K562 (cell line): ENCODE measurements around the gene NPVF. TPM values are rescaled to one million over a fixed set of nuclear protein-coding genes. Genes with fewer than 3 reads are reported as not detected.

Experiments used
- ATAC-seq: fragments of 200-7000 bp; cut with Tn5 transposase; 3 replicates; pipeline ENCODE4 v1.9.1; 2020; ENCODE audit warnings: moderate library complexity
- BruUV-seq: library from RNA; stranded (reverse); fragments of 400-500 nt; replicated peaks from 2 replicates; lab custom pipeline; 2021; lab: Mats Ljungman, UMichigan
- CTCF ChIA-PET: fragments of 300-600 bp; formaldehyde crosslinking; extraction: SDS; loops from one replicate; lab custom pipeline; 2021; ENCODE audit warnings: low intra/inter-chr PET ratio; lab: Yijun Ruan, JAX
- POLR2A ChIA-PET: fragments of 300-600, 350-650 bp; sonication (Branson Sonifier 250); formaldehyde crosslinking; extraction: SDS; loops from one replicate; lab custom pipeline; 2021; ENCODE audit warnings: antibody characterized with exemption, inconsistent platforms; lab: Yijun Ruan, JAX
- DNase-seq, 4 experiments: peaks; one replicate each; pipeline versions ENCODE4 v3.0.0 to v3.0.0-alpha.2; 2011 to 2018; ENCODE audit warnings: low spot score in 3 of 4, mixed read lengths in 3 of 4; ENCODE audit errors: extremely low read depth in 1 of 4
- FAIRE-seq: peaks from 2 replicates; lab custom pipeline; 2011; peaks lifted over from hg19 to GRCh38; lab: Jason Lieb, UNC
- H2AFZ ChIP-seq: 2 replicates; pipeline ENCODE4 v1.6.0; 2011; ENCODE audit warnings: low read depth, low read length, control low read depth, inconsistent platforms
- H3K27ac ChIP-seq: fragments of 200-600 bp; 3 replicates; pipeline ENCODE4 v1.8.0; 2011; ENCODE audit warnings: low read depth, mild to moderate bottlenecking, control low read depth, inconsistent platforms, low read length, moderate library complexity, mixed read lengths; ENCODE audit errors: extremely low read depth
- H3K27me3 ChIP-seq, 2 experiments: fragments of 300-600 bp in 1 of 2; 2 replicates in 1 of 2; 3 replicates in 1 of 2; pipeline versions ENCODE4 v1.6.0 to v1.8.0; 2011; ENCODE audit warnings: inconsistent platforms in 2 of 2, low read length in 2 of 2, mild to moderate bottlenecking in 1 of 2, mixed read lengths in 1 of 2, moderate library complexity in 1 of 2; ENCODE audit not compliant: control insufficient read depth in 2 of 2, insufficient read depth in 2 of 2
- H3K36me3 ChIP-seq: fragments of 300-600 bp; 3 replicates; pipeline ENCODE4 v1.8.0; 2011; ENCODE audit warnings: mild to moderate bottlenecking, low read length, inconsistent platforms; ENCODE audit not compliant: control insufficient read depth, insufficient read depth
- H3K4me1 ChIP-seq, 2 experiments: fragments of 200-600 bp in 1 of 2; replicated peaks in 1 of 2; 2 replicates in 1 of 2; 3 replicates in 1 of 2; pipeline versions ENCODE4 v1.5.1 to v1.8.0; 2011; ENCODE audit warnings: inconsistent platforms in 2 of 2, low read length in 2 of 2, mild to moderate bottlenecking in 1 of 2, mixed read lengths in 1 of 2, moderate library complexity in 1 of 2; ENCODE audit not compliant: control insufficient read depth in 2 of 2, insufficient read depth in 2 of 2
- H3K4me2 ChIP-seq: 2 replicates; pipeline ENCODE4 v1.6.1; 2011; ENCODE audit warnings: low read length, control low read depth, inconsistent platforms, mixed read lengths; ENCODE audit not compliant: insufficient read depth
- H3K4me3 ChIP-seq: fragments of 200-600 bp; sonication (generic), shearing (Covaris generic); 2 replicates; pipeline ENCODE4 v1.5.1; 2016; ENCODE audit warnings: control low read depth, inconsistent platforms
- H3K79me2 ChIP-seq: fragments of 200-600 bp; 3 replicates; pipeline ENCODE4 v1.8.0; 2011; ENCODE audit warnings: low read length, inconsistent platforms; ENCODE audit not compliant: control insufficient read depth, insufficient read depth
- H3K9ac ChIP-seq, 2 experiments: 2 replicates each; pipeline versions ENCODE4 v1.6.0 to v1.6.1; 2011; ENCODE audit warnings: low read depth in 2 of 2, low read length in 2 of 2, control low read depth in 1 of 2, inconsistent platforms in 1 of 2, mild to moderate bottlenecking in 1 of 2, mixed read lengths in 1 of 2; ENCODE audit not compliant: insufficient read depth in 1 of 2
- H3K9me1 ChIP-seq: one replicate; pipeline ENCODE4 v1.6.0; 2011; ENCODE audit warnings: inconsistent platforms, mild to moderate bottlenecking, low read length, moderate library complexity; ENCODE audit not compliant: control insufficient read depth, insufficient read depth
- H3K9me3 ChIP-seq: replicated peaks from 2 replicates; pipeline ENCODE4 v1.5.1; 2011; ENCODE audit warnings: low read depth, low read length, inconsistent platforms; ENCODE audit not compliant: control insufficient read depth, insufficient read depth
- H4K20me1 ChIP-seq: replicated peaks from 2 replicates; pipeline ENCODE4 v1.6.1; 2011; ENCODE audit warnings: low read length, inconsistent platforms, mixed read lengths; ENCODE audit not compliant: control insufficient read depth, insufficient read depth
- BRD9 ChIP-seq: fragments of 450-650 bp; IDR thresholded peaks from 2 replicates; pipeline ENCODE4 v1.6.1; 2018; ENCODE audit warnings: low read depth; ENCODE audit not compliant: partially characterized antibody
- CREB5 ChIP-seq: fragments of 250-450 bp; sonication (Bioruptor Pico); IDR thresholded peaks from 2 replicates; pipeline ENCODE4 v1.5.0; 2020; ENCODE audit warnings: mild to moderate bottlenecking
- CSDE1 ChIP-seq, 2 experiments: fragments of 450-650 bp; IDR thresholded peaks; 2 replicates each; pipeline ENCODE4 v1.6.1; 2016; ENCODE audit warnings: mild to moderate bottlenecking in 1 of 2
- DNMT1 ChIP-seq: fragments of 450-650 bp; IDR thresholded peaks from 2 replicates; pipeline ENCODE4 v1.6.1; 2016; ENCODE audit warnings: antibody characterized with exemption, mild to moderate bottlenecking
- E2F1 ChIP-seq: sonication (generic); formaldehyde crosslinking; IDR thresholded peaks from 2 replicates; pipeline ENCODE4 v1.8.1; 2023; ENCODE audit warnings: mild to moderate bottlenecking, missing genetic modification reagents, moderate library complexity
- E4F1 ChIP-seq: fragments of 250-450 bp; sonication (Bioruptor Pico); IDR thresholded peaks from 2 replicates; pipeline ENCODE4 v1.5.0; 2021; ENCODE audit warnings: mild to moderate bottlenecking, borderline replicate concordance
- FOXA1 ChIP-seq: fragments of 450-650 bp; IDR thresholded peaks from 2 replicates; pipeline ENCODE4 v1.6.1; 2016; ENCODE audit warnings: mild to moderate bottlenecking, borderline replicate concordance
- HDAC2 ChIP-seq: fragments of 450-650 bp; IDR thresholded peaks from 2 replicates; pipeline ENCODE4 v1.6.1; 2016; ENCODE audit warnings: mild to moderate bottlenecking
- KAT8 ChIP-seq: fragments of 450-650 bp; IDR thresholded peaks from 2 replicates; pipeline ENCODE4 v1.6.1; 2016; ENCODE audit warnings: low read depth, mild to moderate bottlenecking
- RNF219 ChIP-seq: fragments of 250-450 bp; sonication (Bioruptor Pico); IDR thresholded peaks from 2 replicates; pipeline ENCODE4 v1.5.0; 2022; ENCODE audit warnings: mild to moderate bottlenecking
- SP1 ChIP-seq: sonication (generic); formaldehyde crosslinking; IDR thresholded peaks from 2 replicates; pipeline ENCODE4 v1.8.1; 2022; ENCODE audit warnings: mild to moderate bottlenecking, missing genetic modification reagents
- YY1 ChIP-seq, 3 experiments: IDR thresholded peaks; 2 replicates each; pipeline ENCODE4 v1.6.1; 2011; ENCODE audit warnings: low read length in 2 of 3, mild to moderate bottlenecking in 2 of 3, moderate library complexity in 2 of 3, borderline replicate concordance in 1 of 3, control low read depth in 1 of 3, low read depth in 1 of 3; ENCODE audit not compliant: insufficient read depth in 3 of 3, insufficient replicate concordance in 2 of 3, control insufficient read depth in 1 of 3, insufficient read length in 1 of 3; ENCODE audit errors: extremely low read depth in 1 of 3
- ZNF764 ChIP-seq: fragments of 250-450 bp; sonication (Bioruptor Pico); IDR thresholded peaks from 2 replicates; pipeline ENCODE4 v1.4.0; 2020; ENCODE audit warnings: low read depth, mild to moderate bottlenecking, moderate library complexity
- WGBS: fragments of 100-300 bp; shearing (Covaris generic); methylation state at CpG from one replicate; pipeline ENCODE4 v1.1.6; 2016; ENCODE audit warnings: low coverage, mixed read lengths; ENCODE audit not compliant: insufficient coverage; ENCODE audit errors: missing lambda C conversion rate; 5-methylcytosine and 5-hydroxymethylcytosine counted together
- in situ Hi-C: fragments of 300-500 bp; cut with MboI; formaldehyde crosslinking; loops from 4 replicates; pipeline ENCODE4 v1.15.0; 2018; ENCODE audit warnings: inconsistent platforms, mixed read lengths
- intact Hi-C: fragments of 100-400 bp; cut with micrococcal nuclease; formaldehyde crosslinking; loops from 2 replicates; pipeline ENCODE4 v1.14.2; 2022
- polyA plus RNA-seq, 8 experiments: library from polyadenylated mRNA; depleted of rRNA in 4 of 8; stranded (reverse) in 5 of 8; unstranded in 3 of 8; fragments of >200 nt; fragmentation: Nextera tagmentation in 2 of 8; fragmentation: Illumina TruSeq in 1 of 8; extraction: Ambion mirVana in 2 of 8; extraction: Trizol in 1 of 8; gene quantifications; 2 replicates each; pipeline versions ENCODE4 v1.2.1 to v1.2.3, GENCODE V29; 2011 to 2014; ENCODE audit warnings: inconsistent platforms in 1 of 8, missing spikeins in 1 of 8
- total RNA-seq, 7 experiments: library from RNA; depleted of rRNA in 6 of 7; stranded (reverse); fragments of >200 nt in 6 of 7; fragmentation: Illumina TruSeq in 2 of 7; extraction: Trizol in 2 of 7; gene quantifications; 2 replicates each; pipeline versions ENCODE4 v1.2.1 to v1.2.3, GENCODE V29; 2011 to 2021; ENCODE audit warnings: low replicate concordance in 1 of 7
- TF ChIP-seq, protein P1 (sequence below): fragments of 450-650 bp; IDR thresholded peaks from 2 replicates; pipeline ENCODE4 v1.6.1; 2017; ENCODE audit warnings: mild to moderate bottlenecking, moderate library complexity

Gene NPVF
- total and polyA plus RNA-seq, 9 of the 15 experiments (the other 6 are each of a cell fraction or from before 2014, with no cell fraction given), result not detected

DNA sequence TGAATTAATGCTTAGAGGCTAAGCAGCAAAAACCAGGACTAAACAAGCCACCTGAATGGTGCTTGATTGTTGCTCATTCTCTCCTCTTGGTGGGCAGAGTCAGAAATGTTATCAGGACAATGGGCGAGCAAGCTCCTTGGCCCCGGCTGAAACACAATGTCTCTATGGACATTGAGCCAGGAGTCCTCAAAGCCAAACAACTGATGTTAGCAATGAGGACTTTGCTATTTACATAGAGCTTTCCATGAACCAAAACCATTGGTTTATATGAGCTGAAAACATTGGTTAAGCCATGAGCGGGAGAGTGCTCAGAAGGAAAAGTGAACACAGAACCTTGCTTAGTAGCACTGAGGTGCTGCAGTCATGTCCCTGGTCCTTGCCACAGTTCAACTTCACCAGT lies 21.5 kb upstream of the NPVF start:
- CTCF ChIA-PET, result no interaction called here
- TF ChIP-seq, protein P1, sequence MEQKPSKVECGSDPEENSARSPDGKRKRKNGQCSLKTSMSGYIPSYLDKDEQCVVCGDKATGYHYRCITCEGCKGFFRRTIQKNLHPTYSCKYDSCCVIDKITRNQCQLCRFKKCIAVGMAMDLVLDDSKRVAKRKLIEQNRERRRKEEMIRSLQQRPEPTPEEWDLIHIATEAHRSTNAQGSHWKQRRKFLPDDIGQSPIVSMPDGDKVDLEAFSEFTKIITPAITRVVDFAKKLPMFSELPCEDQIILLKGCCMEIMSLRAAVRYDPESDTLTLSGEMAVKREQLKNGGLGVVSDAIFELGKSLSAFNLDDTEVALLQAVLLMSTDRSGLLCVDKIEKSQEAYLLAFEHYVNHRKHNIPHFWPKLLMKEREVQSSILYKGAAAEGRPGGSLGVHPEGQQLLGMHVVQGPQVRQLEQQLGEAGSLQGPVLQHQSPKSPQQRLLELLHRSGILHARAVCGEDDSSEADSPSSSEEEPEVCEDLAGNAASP, result no peak
- no peak for TF ChIP-seq RNF219
- TF ChIP-seq YY1 (IDR thresholded peaks at IDR 0.05; ENCODE audit: borderline replicate concordance in 1 of 3, control insufficient read depth in 1 of 3, extremely low read depth in 1 of 3, insufficient read depth in 3 of 3, insufficient read length in 1 of 3, insufficient replicate concordance in 2 of 3, low read depth in 1 of 3, low read length in 2 of 3), result no peak
- no peak for TF ChIP-seq SP1 (CRISPR knock-in tag)
- TF ChIP-seq E4F1, result no peak
- no peak for TF ChIP-seq FOXA1
- no peak for TF ChIP-seq CSDE1 (IDR thresholded peaks at IDR 0.05)
- TF ChIP-seq HDAC2, result no peak
- no peak for TF ChIP-seq DNMT1
- TF ChIP-seq ZNF764 (CRISPR knock-in tag), result no peak
- TF ChIP-seq CREB5, result no peak
- TF ChIP-seq KAT8, result no peak
- TF ChIP-seq E2F1 (CRISPR knock-in tag), result no peak
- no peak for TF ChIP-seq BRD9

More for the DNA sequence above, 21.5 kb upstream of the NPVF start:
- H3K9me3 ChIP-seq, result no peaks in the 10 kb centered on the region
- intact Hi-C loops, result no loop called here
- no peak overlapping the region for H3K4me3 ChIP-seq
- no peaks in the 10 kb centered on the region for H4K20me1 ChIP-seq
- in situ Hi-C loops, result no loop called here
- H3K9ac ChIP-seq, result no peak overlapping the region
- H3K4me2 ChIP-seq, result no peak overlapping the region
- no peaks in the 10 kb centered on the region for H3K79me2 ChIP-seq
- FAIRE-seq (no peak), DNase-seq (no peak), ATAC-seq (no peak)
- no peak overlapping the region for H2AFZ ChIP-seq
- no peak overlapping the region for H3K27ac ChIP-seq
- no TSS peak for BruUV-seq
- WGBS, result 4% methylated on average over 3 of the region's 3 CpGs
- no peaks in the 10 kb centered on the region for H3K9me1 ChIP-seq
- no peaks in the 10 kb centered on the region for H3K4me1 ChIP-seq
- H3K27me3 ChIP-seq, result peaks cover 0 to 13% of the 10 kb centered on the region in 2 experiments; a peak in 1 of 5 replicates
- POLR2A ChIA-PET, result interaction anchor here (1.5 kb wide), 1 partner anchor 22 kb away, joined by 3 read pairs; no protein-coding TSS in a partner anchor
- H3K36me3 ChIP-seq, result no peaks in the 10 kb centered on the region
